GM21360 (cell line): Measurements from ENCODE around the gene CDA.

Source experiments
- ATAC-seq: cut with Tn5 transposase; IDR thresholded peaks from one replicate; pipeline ENCODE4 v1.9.1; 2021; ENCODE audit warnings: mild to moderate bottlenecking, moderate library complexity; ENCODE audit not compliant: unreplicated experiment

CDA gene

GRCh38 chr1:20615946-20616846, 27.3 kb downstream of the CDA start:
- ATAC-seq, result no peak

GRCh38 chr1:20616847-20617487, 28.1 kb downstream of the CDA start:
- ATAC-seq, result no peak

GRCh38 chr1:20618550-20618949, 29.7 kb downstream of the CDA start:
- ATAC-seq, result no peak

GRCh38 chr1:20619999-20620398, 31.1 kb downstream of the CDA start:
- ATAC-seq, result no peak

- ATAC-seq, result no peak
Observed at GRCh38 chr1:20621012-20621411, 32.1 kb downstream of the CDA start.

- ATAC-seq, result no peak
Observed at GRCh38 chr1:20624709-20625108, 35.8 kb downstream of the CDA start.

- no peak for ATAC-seq
Observed at GRCh38 chr1:20625176-20626097, 36.5 kb downstream of the CDA start.

GRCh38 chr1:20626098-20626427, 37.2 kb downstream of the CDA start:
- no peak for ATAC-seq

- no peak for ATAC-seq
Observed at GRCh38 chr1:20626524-20626923, 37.6 kb downstream of the CDA start.

GRCh38 chr1:20630729-20631128, 41.8 kb downstream of the CDA start:
- no peak for ATAC-seq

- no peak for ATAC-seq
Observed at GRCh38 chr1:20632386-20632785, 43.5 kb downstream of the CDA start.

- ATAC-seq, result peak; percentile 58
Observed at GRCh38 chr1:20633190-20634064, 44.5 kb downstream of the CDA start, which contains the start of gene PINK1. Gene PINK1 (plus strand): TSS chr1:20633458. CDS start chr1:20633549, 91 bp downstream.

- ATAC-seq, result no peak
Observed at GRCh38 chr1:20634065-20634593, 45.2 kb downstream of the CDA start.

- no peak for ATAC-seq
Observed at GRCh38 chr1:20634594-20635084, 45.7 kb downstream of the CDA start.

- no peak for ATAC-seq
Observed at GRCh38 chr1:20636785-20637347, 48.0 kb downstream of the CDA start.

GRCh38 chr1:20640183-20640597, 51.3 kb downstream of the CDA start:
- ATAC-seq, result no peak

- ATAC-seq, result no peak
Observed at GRCh38 chr1:20641975-20642374, 53.1 kb downstream of the CDA start.

GRCh38 chr1:20643080-20643479, 54.2 kb downstream of the CDA start:
- ATAC-seq, result no peak

- ATAC-seq, result no peak
Observed at GRCh38 chr1:20644416-20644815, 55.5 kb downstream of the CDA start.
